T-helper 22 cell (primary cell): Measurements from ENCODE around the gene EXOC4.
"Not testable (repeated sequence)": the region's sequence is repeated elsewhere in the genome, so short reads cannot be mapped to it uniquely, and the experiment has no call there.

Source experiments
- DNase-seq: peaks from one replicate; pipeline ENCODE4 v3.0.0-alpha.2; 2020; ENCODE audit warnings: low read depth

The EXOC4 gene

GRCh38 chr7:133275446-133276095 is 22.7 kb downstream of the EXOC4 start:
- no peak for DNase-seq

- DNase-seq: not testable (repeated sequence)
Measured at GRCh38 chr7:133278975-133279374, 26.1 kb downstream of the EXOC4 start.

DNA sequence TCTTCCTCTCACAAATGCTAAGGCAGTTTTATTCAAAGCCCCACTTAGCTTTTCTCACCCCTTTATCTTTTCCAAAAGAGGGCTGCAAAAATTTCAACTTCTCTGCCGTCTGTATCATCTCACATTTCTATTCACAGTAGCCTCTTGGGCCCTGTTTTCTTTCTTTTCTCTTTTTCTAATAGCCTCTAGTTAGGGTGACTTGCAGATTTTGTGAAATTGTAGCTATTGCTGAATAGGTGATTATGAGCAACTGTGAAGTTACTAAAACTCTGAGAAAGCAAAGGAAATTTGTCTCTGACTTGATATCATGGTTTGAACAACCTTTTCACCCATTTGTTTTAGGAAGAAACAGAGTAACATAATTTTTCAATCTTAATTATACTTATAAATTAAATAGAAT is 29.2 kb downstream of the EXOC4 start:
- no peak for DNase-seq

GRCh38 chr7:133284092-133284491 is 31.2 kb downstream of the EXOC4 start:
- no peak for DNase-seq

DNA sequence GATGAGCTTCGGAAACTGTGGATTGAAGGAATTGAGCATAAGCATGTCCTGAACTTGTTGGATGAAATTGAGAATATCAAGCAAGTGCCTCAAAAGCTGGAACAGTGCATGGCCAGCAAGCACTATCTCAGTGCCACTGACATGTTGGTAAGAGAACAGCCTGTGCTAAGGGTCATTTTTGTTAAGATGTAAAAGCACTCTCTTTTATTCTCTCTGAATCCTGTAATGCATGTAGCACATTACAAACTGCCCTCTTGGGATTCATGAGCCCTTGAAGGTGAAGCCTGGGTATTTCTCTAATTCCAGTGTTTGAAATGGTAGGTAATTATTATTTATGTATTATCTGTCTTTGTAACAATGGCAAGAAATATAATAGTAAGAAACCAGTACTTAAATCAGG is 36.1 kb downstream of the EXOC4 start:
- no peak for DNase-seq

GRCh38 chr7:133290041-133290440 is 37.2 kb downstream of the EXOC4 start:
- no peak for DNase-seq

DNA sequence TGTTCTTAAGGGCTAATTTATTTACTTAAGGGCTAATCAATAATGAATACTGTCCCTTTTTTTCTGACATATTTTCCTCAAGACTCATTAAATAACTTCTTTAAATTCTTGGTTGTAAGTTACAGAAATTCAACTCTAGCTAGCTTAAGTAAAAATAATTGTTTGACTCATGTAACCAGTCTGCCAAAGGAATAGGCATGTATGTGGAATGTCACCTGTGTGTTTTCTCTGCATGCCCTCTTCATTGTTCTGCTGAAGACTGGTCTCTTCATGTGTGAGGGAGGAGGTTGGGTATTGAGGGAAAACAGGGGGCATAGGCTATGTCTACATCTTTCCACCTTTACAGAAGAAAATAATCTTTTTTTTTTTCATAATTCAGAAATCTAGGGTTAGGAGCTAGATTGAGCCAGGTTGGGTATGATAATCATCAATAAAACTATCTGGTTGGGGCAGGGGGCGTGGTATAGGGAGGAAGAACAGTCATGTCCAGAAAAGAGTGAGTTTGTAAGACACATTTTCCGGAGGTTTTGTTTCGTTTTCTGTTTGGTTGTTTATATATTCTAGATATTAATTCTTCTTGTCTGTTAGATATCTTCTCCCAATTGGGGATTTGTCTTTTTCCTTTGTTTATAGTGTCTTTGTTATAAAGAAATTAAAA is 37.9 kb downstream of the EXOC4 start:
- DNase-seq: no peak

- DNase-seq: no peak
Measured at GRCh38 chr7:133292631-133293030, 39.8 kb downstream of the EXOC4 start.

DNA sequence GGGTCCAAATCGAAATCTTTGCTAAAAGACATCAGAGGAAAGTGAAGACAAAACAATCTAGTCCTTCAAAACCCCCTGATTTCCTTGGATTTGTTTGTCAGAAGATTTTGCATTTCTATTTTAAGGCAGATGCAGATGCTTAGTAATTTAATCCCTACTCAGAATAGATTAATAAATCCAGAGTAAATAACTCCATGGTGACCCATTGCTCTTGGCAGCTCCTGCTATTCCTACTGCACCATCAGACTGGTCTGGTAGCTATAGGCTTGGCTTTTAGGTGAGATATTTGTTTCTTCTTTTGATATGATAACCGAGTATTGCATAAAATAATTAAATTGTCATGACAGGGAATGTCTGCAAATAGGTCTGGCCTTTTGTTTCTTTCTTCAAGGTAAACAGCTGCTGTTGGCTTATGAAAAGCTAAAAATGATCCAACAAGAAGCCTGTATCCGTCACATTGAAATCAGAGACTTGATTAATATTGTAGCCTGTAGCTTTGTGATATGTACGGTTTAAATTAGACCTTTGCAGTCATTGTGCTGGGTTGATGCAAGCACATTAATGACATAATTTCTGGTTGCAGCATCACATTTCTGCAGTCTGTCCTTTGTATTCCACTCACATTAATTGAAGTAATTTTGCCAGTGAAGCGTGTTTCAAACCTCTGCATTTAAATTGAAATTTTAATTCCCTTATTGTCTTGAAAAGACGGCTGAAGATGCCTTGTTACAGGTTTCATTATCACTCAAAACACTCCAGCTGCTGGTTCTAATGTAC is 40.7 kb downstream of the EXOC4 start:
- DNase-seq: no peak

- DNase-seq: no peak
Measured at GRCh38 chr7:133294234-133294633, 41.4 kb downstream of the EXOC4 start.

DNA sequence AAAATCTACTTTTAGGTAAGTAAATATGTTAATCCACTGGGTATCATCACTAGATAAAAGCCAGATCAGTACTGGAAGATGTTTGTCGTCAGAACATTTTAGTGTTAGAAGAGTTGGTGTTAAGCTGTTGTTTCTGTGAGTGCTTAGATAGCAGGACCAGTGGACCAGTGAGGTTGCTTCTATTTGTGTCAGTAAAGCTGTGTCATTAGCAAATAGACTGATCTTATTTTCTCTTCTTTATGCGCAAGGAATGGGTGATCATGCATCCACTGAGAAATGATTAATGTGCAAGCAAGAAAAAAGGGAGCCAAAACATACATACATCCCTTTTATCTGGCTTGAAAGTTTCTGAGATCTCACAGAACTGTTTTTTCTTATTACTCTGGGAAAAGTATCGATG is 42.6 kb downstream of the EXOC4 start:
- DNase-seq: no peak

DNA sequence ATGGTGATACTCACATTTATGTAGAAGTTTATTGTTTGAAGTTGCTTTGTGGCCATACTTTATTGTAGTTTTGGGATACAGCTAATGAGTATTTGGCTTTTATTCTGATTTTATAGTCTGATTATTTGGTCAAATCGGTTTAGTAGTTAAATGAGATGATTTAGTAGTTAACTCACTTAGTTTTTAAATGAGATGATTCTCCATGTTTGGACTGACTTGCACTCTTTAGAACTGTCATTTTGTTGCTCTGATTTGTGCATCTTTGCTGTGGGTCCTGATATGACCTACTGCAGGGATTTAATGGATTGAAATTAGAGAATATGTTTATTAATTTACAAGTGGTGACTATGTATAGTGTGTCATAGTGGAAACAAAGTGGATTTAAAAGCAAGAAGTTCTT is 44.2 kb downstream of the EXOC4 start:
- no peak for DNase-seq

DNA sequence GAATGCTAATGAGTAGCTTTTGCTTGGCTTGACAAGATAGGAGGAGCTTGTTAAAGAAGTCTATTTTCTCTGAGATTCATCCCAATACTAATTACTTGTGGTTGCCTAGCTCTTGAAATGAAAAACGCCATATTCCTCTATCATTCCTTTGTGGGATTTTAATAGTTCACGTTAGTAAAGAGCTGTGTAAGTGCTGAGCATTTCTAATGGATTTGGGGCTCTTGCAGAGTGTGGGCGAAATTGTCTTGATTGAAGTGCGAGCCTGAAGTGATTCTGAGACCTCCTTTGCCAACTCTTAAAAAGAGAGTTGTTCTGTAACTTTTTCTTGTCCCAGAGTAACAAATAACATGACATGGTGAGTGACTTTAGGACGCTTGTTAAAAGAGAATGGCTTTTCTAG is 45.2 kb downstream of the EXOC4 start:
- DNase-seq: no peak

DNA sequence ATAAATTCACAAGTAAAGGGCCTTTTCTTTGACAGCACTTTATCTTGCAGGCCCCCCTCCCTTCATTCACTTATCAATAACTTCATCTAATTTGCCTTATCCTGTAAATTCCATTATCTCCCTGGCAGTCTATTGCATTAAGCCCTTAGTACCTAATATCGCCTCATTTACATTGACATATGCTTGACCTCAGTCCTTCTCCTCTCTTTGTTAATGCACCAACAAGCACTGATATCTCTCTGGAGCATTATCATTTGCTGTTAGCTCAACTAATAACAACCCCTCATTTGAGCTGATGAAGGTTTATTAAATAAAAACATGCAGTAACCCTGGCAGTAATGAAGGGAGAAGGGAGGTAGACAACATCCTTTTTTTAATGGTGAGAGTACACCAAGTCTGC is 46.8 kb downstream of the EXOC4 start:
- DNase-seq: no peak

- DNase-seq: no peak
Measured at GRCh38 chr7:133300088-133300487, 47.2 kb downstream of the EXOC4 start.

DNA sequence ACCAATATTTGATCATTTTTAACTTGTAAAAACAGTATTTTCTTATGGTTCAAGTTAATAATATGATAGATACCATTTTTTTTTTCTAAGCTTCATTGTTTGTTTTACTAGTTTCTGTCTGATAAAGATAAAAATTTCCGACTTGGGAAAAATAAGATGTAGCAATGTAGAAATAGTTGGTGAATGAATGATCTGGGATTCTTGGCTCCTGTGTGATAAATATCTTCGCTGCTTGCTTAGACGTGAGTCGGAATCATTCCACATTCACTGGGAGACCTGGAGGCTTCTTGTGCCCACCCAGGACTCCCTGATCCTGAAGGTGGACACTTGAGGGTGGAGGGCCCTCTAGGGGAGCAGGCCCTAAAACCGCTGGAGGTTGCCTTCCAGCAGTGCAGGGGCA is 47.9 kb downstream of the EXOC4 start:
- DNase-seq: no peak

DNA sequence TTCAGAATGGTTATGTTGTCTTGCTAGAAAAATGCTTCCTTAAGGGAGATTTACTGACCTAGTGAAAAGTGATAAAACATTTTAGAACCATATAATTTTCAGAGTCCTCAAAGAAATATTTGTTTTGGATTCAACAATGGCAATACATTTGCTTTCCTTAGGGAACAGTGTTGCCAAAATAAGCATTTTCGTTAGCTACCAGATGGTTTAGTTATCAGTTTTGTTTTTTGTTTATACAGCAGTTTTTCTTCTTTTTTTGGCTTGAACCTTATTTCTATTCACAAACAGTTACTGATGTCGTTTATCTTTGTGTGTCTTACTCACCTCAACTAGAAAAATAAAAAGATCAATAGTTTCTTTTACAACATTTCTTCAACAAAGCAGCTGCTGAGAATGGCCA is 48.6 kb downstream of the EXOC4 start:
- no peak for DNase-seq

DNA sequence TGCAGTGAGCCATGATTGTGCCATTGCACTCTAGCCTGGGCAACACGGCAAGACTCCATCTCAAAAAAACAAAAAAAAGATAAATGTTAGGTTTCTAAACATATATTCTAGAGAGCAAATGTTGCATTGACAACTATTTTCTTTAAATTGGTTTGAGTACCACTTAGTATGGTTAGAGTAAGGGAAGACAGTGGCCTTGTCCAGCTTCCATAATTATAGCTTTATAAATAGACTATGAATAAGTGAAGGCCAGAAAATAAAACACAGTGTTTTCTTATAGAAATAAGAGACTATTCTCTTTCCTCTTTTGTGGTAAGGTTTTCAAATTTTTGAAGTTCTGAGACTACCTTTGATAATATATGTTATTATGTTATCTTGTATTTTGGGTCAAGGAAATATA is 50.5 kb downstream of the EXOC4 start:
- DNase-seq: no peak

DNA sequence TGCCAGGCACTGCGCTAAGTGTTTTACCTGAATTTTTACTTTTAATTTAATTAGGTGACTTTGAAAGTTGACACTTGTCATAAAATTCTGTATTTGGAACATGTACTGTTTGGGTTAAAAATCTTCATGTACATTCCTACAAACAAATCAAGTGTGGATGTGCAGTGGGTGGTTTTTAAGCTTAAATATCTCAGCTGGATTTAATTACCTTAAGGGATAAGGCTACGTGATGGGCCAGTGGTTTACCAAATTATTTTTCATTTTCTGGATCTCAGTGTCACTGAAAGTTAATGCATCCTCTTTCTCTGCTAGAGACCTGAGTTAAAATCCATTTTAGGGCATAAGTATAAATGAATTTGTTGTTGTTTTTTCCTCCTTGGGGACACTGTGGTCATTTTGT is 51.1 kb downstream of the EXOC4 start:
- no peak for DNase-seq

DNA sequence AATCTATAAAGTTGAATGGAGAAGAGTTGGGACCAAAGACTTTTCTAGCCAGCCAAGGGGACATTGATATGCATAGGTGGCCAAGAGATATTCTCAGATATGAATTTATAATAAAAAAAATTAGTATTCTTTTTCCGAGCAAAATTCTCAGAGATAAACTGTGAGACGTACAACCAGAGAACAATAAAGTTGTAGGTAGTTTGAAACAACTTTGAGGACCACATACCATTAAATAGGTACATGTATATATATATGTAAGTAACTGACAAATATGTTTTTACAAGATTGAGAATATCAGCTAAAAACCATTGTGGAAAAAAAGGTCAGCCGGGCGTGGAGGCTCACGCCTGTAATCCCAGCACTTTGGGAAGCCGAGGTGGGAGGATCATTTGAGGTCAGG is 56.5 kb downstream of the EXOC4 start:
- no peak for DNase-seq

DNA sequence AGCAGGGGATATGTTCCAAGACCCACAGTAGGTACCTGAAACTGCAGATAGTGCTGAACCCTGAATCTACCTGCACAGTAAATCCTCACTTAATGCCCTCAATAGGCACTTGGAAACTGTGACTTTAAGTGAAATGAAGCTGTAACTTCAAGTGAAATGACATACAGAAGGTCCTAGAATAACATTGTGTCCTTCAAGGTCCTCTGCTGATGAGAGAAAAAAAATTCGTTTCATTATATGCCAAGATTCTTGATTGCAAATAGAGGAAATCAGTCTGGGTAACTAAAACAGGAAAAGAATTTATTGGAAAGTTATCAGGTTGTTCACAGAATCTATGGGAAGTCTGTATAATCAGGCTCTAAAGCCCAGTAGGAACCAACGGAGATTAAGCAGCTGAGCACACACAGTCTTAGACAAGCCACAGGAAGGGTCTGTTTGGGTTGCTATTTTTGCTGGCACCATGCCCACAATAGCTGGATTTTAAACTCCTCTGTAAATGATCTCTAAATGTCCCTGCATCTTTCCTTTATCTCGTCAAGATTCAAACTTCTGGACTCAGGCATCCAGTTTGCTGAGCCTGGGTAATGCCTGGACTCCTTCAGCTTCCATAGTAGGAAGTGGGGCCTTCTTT is 57.5 kb downstream of the EXOC4 start:
- DNase-seq: no peak

GRCh38 chr7:133313575-133313974 is 60.7 kb downstream of the EXOC4 start:
- DNase-seq: no peak

- DNase-seq: no peak
Measured at GRCh38 chr7:133314084-133314483, 61.2 kb downstream of the EXOC4 start.
